RWPE2 (cell line): Measurements from ENCODE around the gene PDCD5.
"Not testable (repeated sequence)": the region's sequence is repeated elsewhere in the genome, so short reads cannot be mapped to it uniquely, and the experiment has no call there.

Source experiments
- ATAC-seq: fragments of 200-7000 bp; cut with Tn5 transposase; 3 replicates; pipeline ENCODE4 v1.9.1; 2021; ENCODE audit warnings: low read depth
- DNase-seq: peaks from one replicate; pipeline ENCODE4 v3.0.0-alpha.2; 2020; ENCODE audit warnings: low spot score
- H3K27ac ChIP-seq: fragments of 450-650 bp; 2 replicates; pipeline ENCODE4 v1.5.1; 2017; ENCODE audit warnings: mild to moderate bottlenecking; ENCODE audit not compliant: poor library complexity, severe bottlenecking
- H3K27me3 ChIP-seq: fragments of 250-450 bp; sonication (Bioruptor Pico); 2 replicates; pipeline ENCODE4 v1.5.1; 2021; ENCODE audit warnings: mild to moderate bottlenecking, moderate library complexity; ENCODE audit not compliant: insufficient read depth, poor library complexity, severe bottlenecking
- H3K36me3 ChIP-seq: fragments of 250-450 bp; sonication (Bioruptor Pico); 2 replicates; pipeline ENCODE4 v1.5.1; 2020; ENCODE audit warnings: low read depth, mild to moderate bottlenecking, moderate library complexity
- H3K4me1 ChIP-seq: fragments of 250-450 bp; sonication (Bioruptor Pico); 2 replicates; pipeline ENCODE4 v1.5.1; 2021; ENCODE audit warnings: mild to moderate bottlenecking, moderate library complexity; ENCODE audit not compliant: insufficient read depth, poor library complexity, severe bottlenecking
- H3K4me3 ChIP-seq: fragments of 250-450 bp; sonication (Bioruptor Pico); 2 replicates; pipeline ENCODE4 v1.5.1; 2021; ENCODE audit warnings: mild to moderate bottlenecking, moderate library complexity; ENCODE audit not compliant: severe bottlenecking
- H3K9me3 ChIP-seq: fragments of 250-450 bp; sonication (Bioruptor Pico); 2 replicates; pipeline ENCODE4 v1.5.1; 2021; ENCODE audit warnings: mild to moderate bottlenecking, moderate library complexity; ENCODE audit not compliant: severe bottlenecking
- CTCF ChIP-seq: fragments of 450-650 bp; IDR thresholded peaks from one replicate; pipeline ENCODE4 v1.5.1; 2017; ENCODE audit warnings: mild to moderate bottlenecking, moderate library complexity; ENCODE audit not compliant: poor library complexity, severe bottlenecking

PDCD5 gene

GRCh38 chr19:32572700-32573491 lies 8.1 kb upstream of the PDCD5 start:
- H3K4me3 ChIP-seq, H3K27ac ChIP-seq, H3K4me1 ChIP-seq, H3K36me3 ChIP-seq, H3K9me3 ChIP-seq, H3K27me3 ChIP-seq, DNase-seq, ATAC-seq: not testable (repeated sequence)

GRCh38 chr19:32573492-32573794 lies 7.5 kb upstream of the PDCD5 start:
- no peak for ATAC-seq
- no peaks in the 10 kb centered on the region for H3K36me3 ChIP-seq
- H3K27me3 ChIP-seq: no peaks in the 10 kb centered on the region
- no peaks in the 10 kb centered on the region for H3K4me1 ChIP-seq
- H3K4me3 ChIP-seq: no peak overlapping the region
- no peak for DNase-seq
- no peak overlapping the region for H3K27ac ChIP-seq
- no peaks in the 10 kb centered on the region for H3K9me3 ChIP-seq
- TF ChIP-seq CTCF: no peak

- no peak for TF ChIP-seq CTCF
- DNase-seq: no peak
- Histone ChIP-seq H3K9me3 (no peaks in the 10 kb centered on the region), H3K36me3 (no peaks in the 10 kb centered on the region), H3K27ac (no peak overlapping the region), H3K4me1 (no peaks in the 10 kb centered on the region), H3K27me3 (no peaks in the 10 kb centered on the region), H3K4me3 (no peak overlapping the region)
- ATAC-seq: no peak
Measured at GRCh38 chr19:32576790-32577189, 4.2 kb upstream of the PDCD5 start.

GRCh38 chr19:32580353-32580900 lies 563 bp upstream of the PDCD5 start:
- no peak for DNase-seq
- Histone ChIP-seq H3K27ac (no peak overlapping the region), H3K4me1 (peaks cover 2% of the 10 kb centered on the region), H3K27me3 (no peaks in the 10 kb centered on the region), H3K4me3 (peak overlapping the region; percentile 83), H3K9me3 (no peaks in the 10 kb centered on the region), H3K36me3 (peaks cover 34% of the 10 kb centered on the region)
- peak; percentile 34 for ATAC-seq
- TF ChIP-seq CTCF: no peak

- Histone ChIP-seq H3K4me3 (peak overlapping the region; percentile 83), H3K27me3 (no peaks in the 10 kb centered on the region), H3K27ac (peak overlapping the region; percentile 42), H3K4me1 (peaks cover 2% of the 10 kb centered on the region), H3K9me3 (no peaks in the 10 kb centered on the region), H3K36me3 (peaks cover 47% of the 10 kb centered on the region)
- TF ChIP-seq CTCF: no peak
- ATAC-seq (peak; percentile 19), DNase-seq (no peak)
Measured at GRCh38 chr19:32581705-32582179, 752 bp downstream of the PDCD5 start.

DNA sequence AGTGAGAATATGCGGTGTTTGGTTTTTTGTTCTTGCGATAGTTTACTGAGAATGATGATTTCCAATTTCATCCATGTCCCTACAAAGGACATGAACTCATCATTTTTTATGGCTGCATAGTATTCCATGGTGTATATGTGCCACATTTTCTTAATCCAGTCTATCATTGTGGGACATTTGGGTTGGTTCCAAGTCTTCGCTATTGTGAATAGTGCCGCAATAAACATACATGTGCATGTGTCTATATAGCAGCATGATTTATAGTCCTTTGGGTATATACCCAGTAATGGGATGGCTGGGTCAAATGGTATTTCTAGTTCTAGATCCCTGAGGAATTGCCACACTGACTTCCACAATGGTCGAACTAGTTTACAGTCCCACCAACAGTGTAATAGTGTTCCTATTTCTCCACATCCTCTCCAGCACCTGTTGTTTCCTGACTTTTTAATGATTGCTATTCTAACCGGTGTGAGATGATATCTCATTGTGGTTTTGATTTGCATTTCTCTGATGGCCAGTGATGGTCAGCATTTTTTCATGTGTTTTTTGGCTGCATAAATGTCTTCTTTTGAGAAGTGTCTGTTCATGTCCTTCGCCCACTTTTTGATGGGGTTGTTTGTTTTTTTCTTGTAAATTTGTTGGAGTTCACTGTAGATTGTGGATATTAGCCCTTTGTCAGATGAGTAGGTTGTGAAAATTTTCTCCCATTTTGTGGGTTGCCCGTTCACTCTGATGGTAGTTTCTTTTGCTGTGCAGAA lies 6.9 kb downstream of the PDCD5 start:
- H3K27me3 ChIP-seq, H3K9me3 ChIP-seq, H3K4me1 ChIP-seq, H3K27ac ChIP-seq, DNase-seq, H3K4me3 ChIP-seq, ATAC-seq: not testable (repeated sequence)
- peaks cover 63% of the 10 kb centered on the region for H3K36me3 ChIP-seq
